Cardiac muscle cell (in vitro differentiated cells and primary cell): ENCODE results near the gene ARL5C. TPM values are rescaled to one million over a fixed set of nuclear protein-coding genes. Genes with fewer than 3 reads are reported as not detected.
A peak's percentile ranks its signal among the peaks of the same experiment; 100 is the strongest.

Source experiments
- DNase-seq, 2 donors: peaks; one replicate each; pipeline versions ENCODE4 v3.0.0 to v3.0.0-alpha.2; 2010 to 2017; ENCODE audit warnings: low read depth in 1 of 2, low spot score in 1 of 2
- H3K27ac ChIP-seq: fragments of 200-600 bp; sonication (generic); 2 replicates; pipeline ENCODE4 v1.5.1; 2016
- H3K27me3 ChIP-seq: fragments of 200-600 bp; sonication (generic); 2 replicates; pipeline ENCODE4 v1.6.0; 2016; ENCODE audit warnings: control low read depth
- H3K36me3 ChIP-seq: fragments of 200-600 bp; sonication (generic); 2 replicates; pipeline ENCODE4 v1.5.1; 2016; ENCODE audit warnings: control low read depth
- H3K4me1 ChIP-seq: fragments of 200-600 bp; sonication (generic); 2 replicates; pipeline ENCODE4 v1.8.1; 2017; ENCODE audit warnings: low read depth, mild to moderate bottlenecking, mixed run types
- H3K4me3 ChIP-seq: fragments of 200-600 bp; sonication (generic); 2 replicates; pipeline ENCODE4 v1.5.1; 2016; ENCODE audit warnings: mild to moderate bottlenecking
- H3K9me3 ChIP-seq: fragments of 200-600 bp; sonication (generic); 2 replicates; pipeline ENCODE4 v1.5.1; 2017; ENCODE audit warnings: low read depth, mild to moderate bottlenecking, control low read depth
- polyA plus RNA-seq: library from polyadenylated mRNA; unstranded; fragments of >200 nt; fragmentation: Nextera tagmentation; extraction: Ambion mirVana; gene quantifications from 2 replicates; pipeline ENCODE4 v1.2.1, GENCODE V29; 2016
- total RNA-seq: library from RNA; depleted of rRNA; stranded (reverse); fragments of >200 nt; gene quantifications from 2 replicates; pipeline ENCODE4 v1.2.3, GENCODE V29; 2016
- TF ChIP-seq, protein P1 (sequence below): IDR thresholded peaks from 2 replicates; pipeline ENCODE4 v1.5.1; 2012; ENCODE audit warnings: low read depth, mild to moderate bottlenecking, low read length

Gene ARL5C
- total and polyA plus RNA-seq, 2 experiments from 2014 or later = 0.12 TPM; not detected in 1

DNA sequence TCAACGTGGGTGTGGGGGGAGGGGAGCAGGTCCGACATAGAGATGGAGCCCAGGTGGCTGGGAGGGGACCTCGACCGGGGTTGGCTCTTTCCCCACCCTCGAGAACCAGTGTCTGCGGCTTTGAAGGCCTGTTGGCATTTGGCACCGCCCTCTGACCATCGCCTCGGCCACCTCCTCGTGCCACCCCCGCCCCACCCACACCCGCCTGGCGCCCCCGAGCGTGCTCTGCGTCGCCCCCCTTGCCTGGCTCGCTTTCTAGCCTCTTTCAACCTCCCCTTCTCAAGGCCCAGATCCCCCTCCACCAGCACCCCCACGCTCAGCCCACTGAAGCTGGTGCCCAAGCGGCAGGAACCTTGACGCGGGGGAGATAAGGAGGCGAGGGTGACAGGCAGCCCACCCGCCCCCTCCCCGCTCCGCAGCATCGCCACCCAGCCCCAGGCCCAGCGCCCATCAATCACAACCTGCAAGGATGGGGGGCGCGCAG, 30.9 kb upstream of the ARL5C start:
- peaks cover 5% of the 10 kb centered on the region for H3K36me3 ChIP-seq
- H3K27ac ChIP-seq = no peak overlapping the region
- H3K27me3 ChIP-seq = no peaks in the 10 kb centered on the region
- peak overlapping the region; percentile 54 for H3K4me3 ChIP-seq
- TF ChIP-seq, protein P1, sequence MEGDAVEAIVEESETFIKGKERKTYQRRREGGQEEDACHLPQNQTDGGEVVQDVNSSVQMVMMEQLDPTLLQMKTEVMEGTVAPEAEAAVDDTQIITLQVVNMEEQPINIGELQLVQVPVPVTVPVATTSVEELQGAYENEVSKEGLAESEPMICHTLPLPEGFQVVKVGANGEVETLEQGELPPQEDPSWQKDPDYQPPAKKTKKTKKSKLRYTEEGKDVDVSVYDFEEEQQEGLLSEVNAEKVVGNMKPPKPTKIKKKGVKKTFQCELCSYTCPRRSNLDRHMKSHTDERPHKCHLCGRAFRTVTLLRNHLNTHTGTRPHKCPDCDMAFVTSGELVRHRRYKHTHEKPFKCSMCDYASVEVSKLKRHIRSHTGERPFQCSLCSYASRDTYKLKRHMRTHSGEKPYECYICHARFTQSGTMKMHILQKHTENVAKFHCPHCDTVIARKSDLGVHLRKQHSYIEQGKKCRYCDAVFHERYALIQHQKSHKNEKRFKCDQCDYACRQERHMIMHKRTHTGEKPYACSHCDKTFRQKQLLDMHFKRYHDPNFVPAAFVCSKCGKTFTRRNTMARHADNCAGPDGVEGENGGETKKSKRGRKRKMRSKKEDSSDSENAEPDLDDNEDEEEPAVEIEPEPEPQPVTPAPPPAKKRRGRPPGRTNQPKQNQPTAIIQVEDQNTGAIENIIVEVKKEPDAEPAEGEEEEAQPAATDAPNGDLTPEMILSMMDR = no peak
- no peaks in the 10 kb centered on the region for H3K9me3 ChIP-seq
- no peak for DNase-seq
- H3K4me1 ChIP-seq = peaks cover 38% of the 10 kb centered on the region

DNA sequence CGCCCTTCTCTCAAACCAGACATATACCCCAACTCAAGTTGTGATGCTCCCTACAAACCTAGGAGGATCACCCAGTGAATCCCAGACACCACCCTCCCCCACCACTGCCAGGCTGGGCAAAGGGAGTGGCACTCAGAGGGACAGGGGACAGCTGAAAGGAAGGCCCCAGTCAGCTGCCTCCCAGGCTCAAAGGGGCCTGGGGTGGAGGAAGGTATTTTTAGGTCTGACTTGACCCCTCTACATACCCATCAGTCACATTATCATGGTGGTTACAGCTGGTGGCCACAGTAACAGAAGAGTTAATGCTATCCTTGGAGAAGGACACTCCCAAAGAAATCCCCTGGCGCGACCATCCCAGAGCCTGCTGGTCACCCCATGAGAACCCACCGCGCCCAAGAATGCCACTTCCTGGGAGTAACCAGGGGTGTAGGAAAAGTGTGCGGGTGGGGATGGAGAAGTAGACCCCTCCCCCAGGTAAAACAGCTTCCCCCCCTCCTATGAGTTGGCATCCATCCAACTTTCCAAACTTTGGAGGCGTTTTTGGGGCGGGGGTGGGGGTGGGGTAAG, 30.4 kb upstream of the ARL5C start:
- Histone ChIP-seq H3K36me3 (peaks cover 1% of the 10 kb centered on the region), H3K4me3 (peak overlapping the region; percentile 54), H3K4me1 (peaks cover 37% of the 10 kb centered on the region), H3K27me3 (no peaks in the 10 kb centered on the region), H3K9me3 (no peaks in the 10 kb centered on the region), H3K27ac (no peak overlapping the region)
- no peak for DNase-seq
- TF ChIP-seq, protein P1 = no peak

DNA sequence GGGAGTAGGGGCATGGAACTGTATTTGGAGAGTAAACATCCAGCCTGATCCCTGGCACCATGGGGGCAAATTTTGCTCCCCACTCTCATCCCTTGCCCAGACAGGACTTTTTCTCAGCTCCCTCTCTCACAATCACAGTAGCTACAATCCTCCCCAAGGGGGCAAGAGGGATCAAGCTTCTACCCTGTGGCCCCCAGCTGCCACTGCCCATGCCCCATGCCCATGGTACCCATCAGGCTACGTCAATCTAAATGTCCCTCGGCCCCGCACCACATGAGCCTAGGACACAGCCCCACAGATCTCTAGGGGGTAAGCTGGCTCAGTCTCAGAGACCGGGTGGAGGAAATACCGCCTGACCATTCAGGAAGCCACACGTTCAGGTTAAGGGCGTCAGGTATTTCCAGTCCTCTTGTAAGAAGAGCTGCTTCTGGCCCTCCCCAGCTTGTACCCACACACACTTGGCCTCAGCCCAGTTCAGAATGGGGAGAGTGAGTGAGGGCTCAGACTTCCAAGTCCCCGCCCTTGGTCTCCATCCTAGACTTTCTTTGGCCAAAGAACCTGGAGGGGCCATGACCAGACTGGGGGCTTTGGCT, 29.7 kb upstream of the ARL5C start:
- H3K27me3 ChIP-seq = no peaks in the 10 kb centered on the region
- H3K4me1 ChIP-seq = peaks cover 32% of the 10 kb centered on the region
- peak overlapping the region; percentile 78 for H3K27ac ChIP-seq
- TF ChIP-seq, protein P1 = no peak
- no peak overlapping the region for H3K4me3 ChIP-seq
- H3K36me3 ChIP-seq = peaks cover 8% of the 10 kb centered on the region
- DNase-seq = no peak
- H3K9me3 ChIP-seq = no peaks in the 10 kb centered on the region

DNA sequence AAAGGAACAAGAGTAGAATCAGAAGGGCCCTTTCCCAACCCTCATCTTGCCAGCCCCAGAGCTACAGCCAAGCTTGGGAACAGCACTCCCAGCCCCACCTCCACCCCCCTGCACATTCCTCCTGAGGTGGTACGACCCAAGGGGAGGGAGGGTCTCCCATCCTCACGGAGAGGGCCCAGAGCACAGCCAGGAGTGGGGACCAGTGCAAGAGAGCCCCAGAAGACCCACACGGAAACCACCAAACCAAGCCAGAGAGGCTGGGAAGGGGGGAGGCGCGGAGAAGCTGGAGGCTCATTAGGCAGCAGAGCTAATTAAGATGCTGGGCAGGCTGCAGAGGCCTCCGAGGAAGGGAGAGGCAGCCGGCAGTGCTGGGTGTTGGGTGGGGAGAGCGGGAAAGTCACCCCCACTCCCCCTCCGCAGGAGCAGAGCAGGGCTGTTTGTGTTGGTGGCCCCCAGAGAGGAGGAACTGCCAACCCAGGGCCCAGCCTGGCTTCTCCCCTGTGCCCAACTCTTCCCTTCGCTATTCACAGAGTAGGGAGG, 29.1 kb upstream of the ARL5C start:
- no peaks in the 10 kb centered on the region for H3K9me3 ChIP-seq
- H3K36me3 ChIP-seq = peaks cover 11% of the 10 kb centered on the region
- TF ChIP-seq, protein P1 = no peak
- no peaks in the 10 kb centered on the region for H3K27me3 ChIP-seq
- H3K4me3 ChIP-seq = peak overlapping the region; percentile 2
- no peak for DNase-seq
- H3K27ac ChIP-seq = peak overlapping the region; percentile 78
- H3K4me1 ChIP-seq = peaks cover 32% of the 10 kb centered on the region

DNA sequence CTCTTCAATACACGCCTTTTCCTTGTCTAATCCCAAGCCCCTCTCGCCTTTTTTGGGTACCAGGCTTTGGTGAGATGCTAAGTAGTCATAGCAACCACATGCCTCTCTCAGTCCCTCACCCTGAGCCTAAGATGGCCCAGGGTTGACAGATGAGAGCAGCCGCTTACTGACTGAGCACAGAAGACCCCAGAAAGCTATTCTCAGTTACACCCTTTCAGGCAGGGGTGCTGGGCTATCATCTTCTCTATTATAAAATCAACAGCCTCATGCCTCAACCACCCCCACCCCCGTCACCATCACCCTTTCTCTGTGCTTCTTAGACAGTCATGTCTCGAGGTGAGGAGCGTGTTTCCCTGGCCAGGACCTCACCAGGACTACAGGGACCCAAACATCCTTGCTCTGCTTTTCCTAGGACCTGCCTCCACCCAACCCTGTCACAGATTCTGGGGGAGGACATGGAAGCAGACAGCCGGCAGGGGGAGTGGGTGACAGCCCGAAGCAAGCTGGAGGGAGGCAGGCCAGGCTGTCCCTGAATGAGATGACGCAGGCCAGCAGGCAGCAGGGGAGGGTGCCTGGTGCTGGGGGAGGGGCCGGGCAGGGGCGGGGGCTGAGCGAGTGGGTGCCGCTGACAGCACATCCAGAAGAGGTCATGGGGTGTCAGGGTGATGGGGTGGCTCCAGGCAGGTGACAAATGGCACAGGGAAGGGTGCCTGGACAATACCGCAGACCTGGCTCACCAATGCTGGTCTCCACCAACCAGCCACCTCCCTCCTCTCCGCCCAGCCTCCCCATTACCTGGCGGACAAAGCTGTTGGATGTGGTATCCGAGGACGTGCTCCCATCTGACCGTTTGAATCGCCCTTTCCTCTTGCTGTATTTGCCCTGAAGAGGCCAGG, 28.4 kb upstream of the ARL5C start:
- H3K9me3 ChIP-seq = no peaks in the 10 kb centered on the region
- peak; percentile 62 to 84 for DNase-seq
- H3K4me3 ChIP-seq = peak overlapping the region; percentile 2
- TF ChIP-seq, protein P1 = peak; percentile 49
- peaks cover 32% of the 10 kb centered on the region for H3K4me1 ChIP-seq
- peaks cover 11% of the 10 kb centered on the region for H3K36me3 ChIP-seq
- peak overlapping the region; percentile 78 for H3K27ac ChIP-seq
- H3K27me3 ChIP-seq = no peaks in the 10 kb centered on the region
